Measurements from ENCODE around the gene AKIRIN1. TPM values are rescaled to one million over a fixed set of nuclear protein-coding genes. Genes with fewer than 3 reads are reported as not detected.
"Not testable (repeated sequence)": the region's sequence is repeated elsewhere in the genome, so short reads cannot be mapped to it uniquely, and the experiment has no call there.

The AKIRIN1 gene
- total and polyA plus RNA-seq, 12 donors = 12.9 to 73.8 (median 53.1) TPM

- H3K4me1 ChIP-seq; intact Hi-C loops (cut with DNase I); H3K27me3 ChIP-seq; H3K27ac ChIP-seq; H3K36me3 ChIP-seq; DNase-seq; ATAC-seq; H3K4me3 ChIP-seq: not testable (repeated sequence)
- 62% methylated on average over 1 of the region's 1 CpG for WGBS, 2 donors
- H3K9me3 ChIP-seq = peaks cover 0 to 17% (median 4%) of the 10 kb centered on the region in 11 donors
Measured at GRCh38 chr1:38979380-38979779, 11.7 kb upstream of the AKIRIN1 start.

DNA sequence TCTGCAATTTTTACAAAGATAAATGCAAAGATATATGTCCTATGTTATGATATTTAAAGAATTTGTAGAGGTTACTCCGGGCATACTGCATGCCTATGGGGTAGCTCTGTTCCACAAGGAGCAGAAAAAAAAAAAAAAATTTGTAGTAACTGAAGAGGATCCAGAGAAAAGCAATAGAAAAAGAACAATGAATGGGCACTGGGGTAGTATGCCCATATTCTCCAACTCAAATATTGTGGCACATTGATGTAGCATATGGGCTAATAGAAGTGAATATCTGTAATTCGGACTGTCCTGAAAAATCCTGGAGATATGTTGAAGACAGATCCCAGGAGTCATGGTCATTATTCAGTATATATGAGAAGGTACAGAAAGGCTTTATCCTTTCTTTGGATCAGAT lies 1.1 kb upstream of the AKIRIN1 start:
- Histone ChIP-seq H3K36me3 (peaks cover 0 to 22% (median 0%) of the 10 kb centered on the region in 9 donors), H3K9me3 (no peaks in the 10 kb centered on the region), H3K27me3 (no peaks in the 10 kb centered on the region), H3K27ac (peak overlapping the region in 9 of 10 donors; percentile 94 to 98 (median 97)), H3K4me1 (peaks cover 0 to 38% (median 27%) of the 10 kb centered on the region in 9 donors), H3K4me3 (peak overlapping the region in 1 of 10 donors; percentile 97)
- no peak for TF ChIP-seq CTCF (IDR thresholded peaks at IDR 0.05)
- ATAC-seq = no peak
- no peak for DNase-seq
- WGBS, 2 donors = 63 to 69% methylated on average over 2 of the region's 2 CpGs
- intact Hi-C loops (cut with DNase I) = loop anchor here in 8 of 10 donors (5.0 to 10.0 kb wide), 6 partner anchors 37 to 133 kb away; partner anchors contain the start of genes MYCBP (in 4 of the 8), NDUFS5 (in 2 of the 8), RRAGC (in 2 of the 8) and RHBDL2 (in 1 of the 8)

GRCh38 chr1:38990386-38990737 lies 714 bp upstream of the AKIRIN1 start:
- no peaks in the 10 kb centered on the region for H3K9me3 ChIP-seq
- peaks cover 0 to 26% (median 0%) of the 10 kb centered on the region in 9 donors for H3K36me3 ChIP-seq
- no peak for TF ChIP-seq CTCF (IDR thresholded peaks at IDR 0.05)
- H3K27ac ChIP-seq = peak overlapping the region; percentile 81 to 98 (median 97)
- peak overlapping the region in 9 of 10 donors; percentile 77 to 99 (median 95) for H3K4me3 ChIP-seq
- no peaks in the 10 kb centered on the region for H3K27me3 ChIP-seq
- peaks cover 0 to 42% (median 27%) of the 10 kb centered on the region in 9 donors for H3K4me1 ChIP-seq
- WGBS, 2 donors = 24 to 30% methylated on average over 5 of the region's 5 CpGs
- DNase-seq (no peak), ATAC-seq (peak in 2 of 8 donors; percentile 0 to 3)
- intact Hi-C loops (cut with DNase I) = loop anchor here in 8 of 10 donors (5.0 to 10.0 kb wide), 6 partner anchors 37 to 133 kb away; partner anchors contain the start of genes MYCBP (in 4 of the 8), NDUFS5 (in 2 of the 8), RRAGC (in 2 of the 8) and RHBDL2 (in 1 of the 8)

DNA sequence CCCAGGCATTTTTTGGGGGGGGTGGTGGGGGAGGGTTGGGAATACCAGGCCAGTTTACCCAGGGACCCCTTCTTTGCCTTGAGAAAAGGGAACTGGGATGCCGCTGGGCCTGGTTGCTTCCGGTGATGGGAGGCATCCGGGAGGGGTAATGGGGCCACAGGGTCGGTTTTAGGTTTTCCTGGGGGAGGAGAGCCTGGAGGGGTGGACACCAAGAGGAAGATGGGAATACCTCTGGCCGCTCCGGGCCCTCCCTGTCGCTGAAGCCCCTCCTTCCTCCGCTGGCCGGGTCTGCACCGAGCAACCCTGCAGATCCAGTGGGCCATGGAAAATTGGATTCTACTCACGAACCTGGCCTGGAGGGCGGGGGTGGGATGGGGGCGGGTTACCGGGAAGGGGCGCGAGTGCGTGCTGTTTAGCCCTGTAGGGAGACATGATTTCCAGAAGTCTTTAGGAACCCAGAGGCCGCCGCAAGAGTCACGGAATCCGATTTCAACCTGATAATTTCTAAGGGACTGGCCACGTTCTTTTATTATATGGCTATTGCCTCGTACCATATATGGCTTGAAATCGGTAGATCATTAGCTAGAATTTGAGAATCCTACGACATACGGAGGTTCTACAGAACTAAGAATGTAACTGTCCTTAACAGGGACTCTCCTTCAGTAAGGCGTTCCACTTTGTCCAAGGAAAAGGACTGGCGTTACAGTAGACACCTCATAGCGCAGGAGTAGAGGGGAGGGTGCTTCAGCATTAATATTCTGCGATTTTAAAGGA lies 749 bp downstream of the AKIRIN1 start:
- intact Hi-C loops (cut with DNase I) = loop anchor here in 8 of 10 donors (5.0 to 10.0 kb wide), 6 partner anchors 35 to 135 kb away; partner anchors contain the start of genes MYCBP (in 4 of the 8), NDUFS5 (in 2 of the 8), RRAGC (in 2 of the 8) and RHBDL2 (in 1 of the 8)
- Histone ChIP-seq H3K36me3 (peaks cover 0 to 39% (median 0%) of the 10 kb centered on the region in 9 donors), H3K27ac (peak overlapping the region; percentile 81 to 98 (median 97)), H3K4me1 (peaks cover 2 to 53% (median 35%) of the 10 kb centered on the region in 9 donors), H3K4me3 (peak overlapping the region; percentile 77 to 99 (median 94)), H3K27me3 (no peaks in the 10 kb centered on the region), H3K9me3 (no peaks in the 10 kb centered on the region)
- no peak for TF ChIP-seq CTCF (IDR thresholded peaks at IDR 0.05)
- WGBS, 2 donors = 0 to 1% methylated on average over 30 of the region's 30 CpGs
- DNase-seq (peak; percentile 28 to 34), ATAC-seq (peak; percentile 40 to 57 (median 50))
